ENCODE results near the gene LRBA. TPM values are rescaled to one million over a fixed set of nuclear protein-coding genes. Genes with fewer than 3 reads are reported as not detected.

LRBA gene
- total RNA-seq, 1 experiment from 2014 or later = 25.7 TPM

- DNase-seq (ENCODE audit: extremely low read depth, low read depth) = no peak
Observed at GRCh38 chr4:150464523-150464922, 550.6 kb downstream of the LRBA start.

- DNase-seq (ENCODE audit: extremely low read depth, low read depth) = no peak
Observed at GRCh38 chr4:150462743-150463142, 552.3 kb downstream of the LRBA start.

GRCh38 chr4:150461957-150462356, 553.1 kb downstream of the LRBA start:
- no peak for DNase-seq (ENCODE audit: extremely low read depth, low read depth)

GRCh38 chr4:150457802-150458201, 557.3 kb downstream of the LRBA start:
- DNase-seq (ENCODE audit: extremely low read depth, low read depth) = no peak

GRCh38 chr4:150451883-150452282, 563.2 kb downstream of the LRBA start:
- no peak for DNase-seq (ENCODE audit: extremely low read depth, low read depth)

GRCh38 chr4:150447356-150447755, 567.7 kb downstream of the LRBA start:
- no peak for DNase-seq (ENCODE audit: extremely low read depth, low read depth)

- DNase-seq (ENCODE audit: extremely low read depth, low read depth) = no peak
Observed at GRCh38 chr4:150439451-150439933, 575.6 kb downstream of the LRBA start.

- DNase-seq (ENCODE audit: extremely low read depth, low read depth) = no peak
Observed at GRCh38 chr4:150436598-150437370, 578.3 kb downstream of the LRBA start.

GRCh38 chr4:150431221-150431620, 583.9 kb downstream of the LRBA start:
- DNase-seq (ENCODE audit: extremely low read depth, low read depth) = no peak

- no peak for DNase-seq (ENCODE audit: extremely low read depth, low read depth)
Observed at GRCh38 chr4:150425161-150425560, 589.9 kb downstream of the LRBA start.

- DNase-seq (ENCODE audit: extremely low read depth, low read depth) = no peak
Observed at GRCh38 chr4:150423503-150423902, 591.6 kb downstream of the LRBA start.

- no peak for DNase-seq (ENCODE audit: extremely low read depth, low read depth)
Observed at GRCh38 chr4:150423074-150423473, 592.0 kb downstream of the LRBA start.

GRCh38 chr4:150421612-150422011, 593.5 kb downstream of the LRBA start:
- no peak for DNase-seq (ENCODE audit: extremely low read depth, low read depth)

- no peak for DNase-seq (ENCODE audit: extremely low read depth, low read depth)
Observed at GRCh38 chr4:150419939-150420338, 595.1 kb downstream of the LRBA start.

GRCh38 chr4:150418757-150419410, 596.2 kb downstream of the LRBA start:
- DNase-seq (ENCODE audit: extremely low read depth, low read depth) = no peak

GRCh38 chr4:150415213-150415612, 599.9 kb downstream of the LRBA start:
- DNase-seq (ENCODE audit: extremely low read depth, low read depth) = no peak

- no peak for DNase-seq (ENCODE audit: extremely low read depth, low read depth)
Observed at GRCh38 chr4:150411520-150411919, 603.6 kb downstream of the LRBA start.

GRCh38 chr4:150402871-150403272, 612.2 kb downstream of the LRBA start:
- no peak for DNase-seq (ENCODE audit: extremely low read depth, low read depth)

GRCh38 chr4:150401083-150401687, 613.9 kb downstream of the LRBA start:
- no peak for DNase-seq (ENCODE audit: extremely low read depth, low read depth)

- DNase-seq (ENCODE audit: extremely low read depth, low read depth) = no peak
Observed at GRCh38 chr4:150395872-150396271, 619.2 kb downstream of the LRBA start.

- no peak for DNase-seq (ENCODE audit: extremely low read depth, low read depth)
Observed at GRCh38 chr4:150394046-150394445, 621.0 kb downstream of the LRBA start.

GRCh38 chr4:150391052-150391451, 624.0 kb downstream of the LRBA start:
- DNase-seq (ENCODE audit: extremely low read depth, low read depth) = no peak

All from NCI-H460 (cell line).